ENCODE results near the gene ERFL. TPM values are rescaled to one million over a fixed set of nuclear protein-coding genes. Genes with fewer than 3 reads are reported as not detected.

Gene ERFL
- total and polyA plus RNA-seq, 2 of the 8 experiments (the other 6 are each of a cell fraction or from before 2014, with no cell fraction given) = 0.12 TPM; not detected in 1

GRCh38 chr19:41893899-41894298 is 34.4 kb downstream of the ERFL start:
- H3K23me2 ChIP-seq (ENCODE audit: low read depth, low read length) = no peaks in the 10 kb centered on the region
- no peak overlapping the region for H3K4me2 ChIP-seq (ENCODE audit: insufficient read depth in 1 of 2, low read depth in 2 of 2, low read length in 2 of 2)
- no peak overlapping the region for H3K4me3 ChIP-seq (ENCODE audit: extremely low read depth in 1 of 4, insufficient read depth in 2 of 4, low read depth in 3 of 4, low read length in 4 of 4)
- no peak overlapping the region for H3K9ac ChIP-seq (replicated peaks in 1 of 4; ENCODE audit: extremely low read depth in 1 of 4, low read depth in 3 of 4, low read length in 3 of 4)
- WGBS, 2 experiments (ENCODE audit: extremely low coverage in 1 of 2, insufficient coverage in 1 of 2, insufficient read length in 1 of 2, insufficient replicate concordance in 2 of 2, low coverage in 1 of 2, low lambda C conversion rate in 2 of 2, missing lambda C conversion rate in 1 of 2) = 88% methylated on average over 6 of the region's 6 CpGs; no CpG with 5 or more reads in 1 of the 2 experiments
- ChIA-PET CTCF (ENCODE audit: partially characterized antibody) (interaction anchor here (0.9 to 2.5 kb wide), 2 partner anchors 13 to 20 kb away, joined by 3 to 11 read pairs; no protein-coding TSS in a partner anchor), POLR2A (ENCODE audit: partially characterized antibody) (interaction anchor here (0.7 to 2.7 kb wide), 2 partner anchors 10 to 12 kb away, joined by 3 to 14 read pairs; no protein-coding TSS in a partner anchor)
- H2AK5ac ChIP-seq (ENCODE audit: low read depth, low read length) = no peak overlapping the region
- no peak overlapping the region for H3K56ac ChIP-seq (replicated peaks; ENCODE audit: insufficient read length, low read depth, low read length)
- no peak overlapping the region for H4K5ac ChIP-seq (ENCODE audit: insufficient read length, low read depth, low read length)
- FAIRE-seq (no peak), DNase-seq (ENCODE audit: low read depth in 1 of 2, low spot score in 2 of 2) (no peak)
- no peak overlapping the region for H3K18ac ChIP-seq (ENCODE audit: extremely low read depth, low read length)
- no peak overlapping the region for H3K23ac ChIP-seq (ENCODE audit: insufficient read length)
- H3K27ac ChIP-seq (ENCODE audit: low read depth, low read length) = no peak overlapping the region
- no peak overlapping the region for H4K8ac ChIP-seq (ENCODE audit: extremely low read depth, insufficient read depth, low read length)
- peaks cover 0 to 4% (median 2%) of the 10 kb centered on the region in 4 experiments; a peak in 4 of 8 replicates for H3K36me3 ChIP-seq (ENCODE audit: control insufficient read depth in 2 of 4, insufficient read depth in 4 of 4, low read length in 3 of 4)
- no peak overlapping the region for H2BK120ac ChIP-seq (replicated peaks; ENCODE audit: low read depth, low read length)
- no peak overlapping the region for H4K91ac ChIP-seq (replicated peaks; ENCODE audit: insufficient read length, low read length)
- peaks cover 0 to 5% (median 1%) of the 10 kb centered on the region in 4 experiments; a peak in 1 of 7 replicates for H3K4me1 ChIP-seq (replicated peaks in 1 of 4; ENCODE audit: control insufficient read depth in 3 of 4, insufficient read depth in 4 of 4, low read length in 3 of 4)
- H2BK12ac ChIP-seq (ENCODE audit: low read depth, low read length) = no peak overlapping the region
- no peak overlapping the region for H3K4ac ChIP-seq (replicated peaks; ENCODE audit: insufficient read length, low read depth, low read length)
- no peaks in the 10 kb centered on the region for H3K9me3 ChIP-seq (ENCODE audit: insufficient read depth in 2 of 2, low read depth in 1 of 2, low read length in 1 of 2)
- H3K79me1 ChIP-seq (ENCODE audit: low read depth, low read length) = no peaks in the 10 kb centered on the region
- no peaks in the 10 kb centered on the region for H3K27me3 ChIP-seq (replicated peaks in 1 of 4; ENCODE audit: control insufficient read depth in 3 of 4, extremely low read depth in 1 of 4, insufficient read depth in 3 of 4, low read length in 3 of 4)
- no peak overlapping the region for H2BK5ac ChIP-seq (ENCODE audit: low read depth, low read length)
- H3K79me2 ChIP-seq (ENCODE audit: control insufficient read depth in 1 of 2, insufficient read depth in 2 of 2, low read length in 2 of 2) = no peaks in the 10 kb centered on the region
- H2BK20ac ChIP-seq (ENCODE audit: low read length) = no peak overlapping the region
- no peak overlapping the region for H2BK15ac ChIP-seq (ENCODE audit: low read length)
- H2AFZ ChIP-seq (ENCODE audit: low read length) = no peak overlapping the region
- peaks cover 0 to 5% of the 10 kb centered on the region in 2 experiments for H4K20me1 ChIP-seq (replicated peaks in 1 of 2; ENCODE audit: control insufficient read depth in 1 of 2, insufficient read depth in 2 of 2, low read length in 2 of 2)
- no peak for TF ChIP-seq NANOG (IDR thresholded peaks at IDR 0.05; ENCODE audit: insufficient read depth, low read depth, low read length, poor library complexity, severe bottlenecking)
- TF ChIP-seq CREB1 (IDR thresholded peaks at IDR 0.05) = 0 out of 2 replicates have a peak, but pooled peaks have one; percentile 12
- TF ChIP-seq CTCF (IDR thresholded peaks at IDR 0.05; ENCODE audit: control extremely low read depth in 1 of 3, insufficient read depth in 1 of 3, low read depth in 1 of 3, low read length in 3 of 3) = peak; percentile 10 to 53 (median 45); a peak in 3 of 4 replicates
- TF ChIP-seq ASH2L (IDR thresholded peaks at IDR 0.05; ENCODE audit: low read length) = no peak
- no peak overlapping the region for H3K14ac ChIP-seq (ENCODE audit: insufficient read length)

Measured in H1 (cell line).